Fibroblast of skin of abdomen (primary cell): ENCODE results near the gene PCNT.
"Not testable (repeated sequence)": the region's sequence is repeated elsewhere in the genome, so short reads cannot be mapped to it uniquely, and the experiment has no call there.

Experiments used
- DNase-seq: peaks from one replicate; pipeline ENCODE4 v3.0.0-alpha.2; 2013

PCNT gene

DNA sequence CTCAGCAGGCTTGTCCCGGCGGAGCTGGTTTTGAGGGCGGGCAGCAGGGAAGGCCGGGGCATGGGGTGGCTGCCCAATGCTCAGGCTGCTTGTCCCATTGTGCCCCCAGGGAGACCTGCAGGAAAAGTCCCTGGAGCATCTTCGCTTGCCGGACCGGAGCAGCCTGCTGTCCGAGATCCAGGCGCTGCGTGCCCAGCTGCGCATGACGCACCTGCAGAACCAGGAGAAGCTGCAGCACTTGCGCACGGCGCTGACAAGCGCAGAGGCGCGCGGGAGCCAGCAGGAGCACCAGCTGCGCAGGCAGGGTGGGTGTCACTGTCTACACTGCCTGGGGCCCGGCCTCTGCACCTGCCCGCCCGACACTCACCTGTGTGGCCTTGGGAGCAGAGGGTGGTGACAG is 104.3 kb downstream of the PCNT start:
- DNase-seq, result no peak

DNA sequence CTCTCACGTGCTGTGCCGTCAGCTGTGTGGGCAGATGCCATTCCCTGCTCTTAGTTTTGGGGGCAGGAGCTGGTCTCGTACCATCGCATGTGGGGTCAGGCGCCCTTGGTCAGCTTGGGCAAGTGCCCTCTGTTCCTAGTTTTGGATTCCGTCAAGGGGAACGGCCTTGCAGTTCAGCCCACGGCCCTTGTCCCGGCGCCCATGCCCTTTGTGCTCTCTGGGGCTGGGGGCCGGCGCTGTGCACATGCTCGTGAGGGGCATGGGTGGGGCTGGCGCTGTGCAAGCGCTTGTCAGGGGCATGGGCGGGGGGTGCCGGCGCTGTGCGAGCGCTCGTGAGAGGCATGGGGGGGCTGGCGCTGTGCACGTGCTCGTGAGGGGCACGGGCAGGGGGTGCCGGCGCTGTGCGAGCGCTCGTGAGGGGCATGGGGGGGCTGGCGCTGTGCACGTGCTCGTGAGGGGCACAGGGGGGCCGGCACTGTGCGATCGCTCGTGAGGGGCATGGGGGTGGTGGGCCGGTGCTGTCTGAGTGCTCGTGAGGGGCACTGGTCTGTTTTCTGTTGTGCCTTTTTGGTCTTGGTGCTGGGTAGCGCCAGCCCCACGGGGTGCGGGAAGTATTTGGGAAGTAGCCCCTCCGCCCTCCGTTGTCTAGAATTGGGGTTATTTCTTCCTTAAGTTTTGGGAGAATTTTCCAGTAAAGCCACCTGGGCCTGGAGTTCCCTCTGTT is 105.2 kb downstream of the PCNT start:
- no peak for DNase-seq

DNA sequence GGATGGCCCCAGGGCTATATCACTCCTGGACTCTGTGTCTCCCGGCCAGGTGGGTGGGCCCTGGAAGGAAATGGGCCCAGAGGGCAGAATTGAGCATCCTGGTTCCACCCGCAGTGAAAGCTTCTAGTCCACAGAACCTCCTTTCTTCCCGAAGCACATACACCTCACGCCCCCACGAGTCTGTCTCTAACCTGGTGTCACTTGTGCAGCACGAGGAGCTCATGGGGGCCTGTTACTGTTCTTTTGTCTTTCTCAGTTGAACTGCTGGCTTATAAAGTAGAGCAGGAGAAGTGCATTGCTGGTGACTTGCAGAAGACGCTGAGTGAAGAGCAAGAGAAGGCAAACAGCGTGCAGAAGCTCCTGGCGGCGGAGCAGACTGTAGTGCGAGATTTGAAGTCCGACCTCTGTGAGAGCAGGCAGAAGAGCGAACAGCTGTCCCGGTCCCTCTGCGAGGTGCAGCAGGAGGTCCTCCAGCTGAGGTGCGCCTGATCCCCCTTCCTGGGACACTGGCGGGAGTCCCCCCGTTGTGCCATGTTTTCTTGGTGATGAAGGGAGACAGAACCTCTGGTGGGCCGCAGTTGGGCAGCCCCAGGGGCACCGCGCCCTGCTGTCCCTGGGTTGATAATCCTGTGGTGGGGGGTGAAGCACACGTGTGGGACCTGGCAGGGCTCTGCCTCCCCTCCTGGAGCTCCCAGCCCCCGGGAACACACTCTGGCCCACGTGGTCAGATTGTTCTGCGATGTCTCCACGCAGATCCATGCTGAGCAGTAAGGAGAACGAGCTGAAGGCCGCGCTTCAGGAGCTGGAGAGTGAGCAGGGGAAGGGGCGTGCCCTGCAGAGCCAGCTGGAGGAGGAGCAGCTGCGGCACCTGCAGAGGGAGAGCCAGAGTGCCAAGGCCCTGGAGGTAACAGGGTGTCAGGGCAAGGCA is 106.1 kb downstream of the PCNT start:
- no peak for DNase-seq

DNA sequence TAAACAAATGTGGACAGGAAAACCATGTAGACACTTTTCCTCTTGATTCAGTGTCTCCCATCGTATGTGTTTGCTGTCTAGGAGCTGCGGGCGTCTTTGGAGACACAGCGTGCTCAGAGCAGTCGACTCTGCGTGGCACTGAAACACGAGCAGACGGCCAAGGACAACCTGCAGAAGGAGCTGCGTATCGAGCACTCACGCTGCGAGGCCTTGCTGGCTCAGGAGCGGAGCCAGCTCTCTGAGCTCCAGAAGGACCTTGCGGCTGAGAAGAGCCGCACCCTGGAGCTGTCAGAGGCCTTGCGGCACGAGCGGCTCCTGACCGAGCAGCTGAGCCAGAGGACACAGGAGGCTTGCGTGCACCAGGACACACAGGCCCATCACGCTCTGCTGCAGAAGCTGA is 107.5 kb downstream of the PCNT start:
- no peak for DNase-seq

DNA sequence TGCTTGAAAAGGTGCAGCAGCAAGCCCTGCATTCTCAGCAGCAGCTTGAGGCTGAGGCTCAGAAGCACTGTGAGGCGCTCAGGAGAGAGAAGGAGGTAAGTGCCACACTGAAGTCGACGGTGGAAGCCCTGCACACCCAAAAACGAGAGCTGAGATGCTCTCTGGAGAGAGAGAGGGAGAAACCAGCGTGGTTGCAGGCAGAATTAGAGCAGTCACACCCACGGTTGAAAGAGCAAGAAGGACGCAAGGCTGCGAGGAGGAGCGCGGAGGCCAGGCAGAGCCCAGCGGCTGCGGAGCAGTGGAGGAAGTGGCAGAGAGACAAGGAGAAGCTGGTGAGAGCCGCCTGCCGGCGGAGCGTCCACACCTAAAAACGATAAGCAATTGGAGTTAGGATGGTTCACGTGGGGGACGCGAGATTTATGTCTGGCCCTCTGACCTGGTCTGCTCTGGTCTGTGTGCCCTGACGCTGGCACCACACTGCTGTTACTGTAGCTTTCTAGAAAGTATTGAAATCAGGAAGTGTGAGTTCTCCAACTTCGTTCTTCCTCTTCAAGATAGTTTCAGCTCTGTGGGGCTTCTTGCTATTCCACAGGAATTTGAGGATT is 108.0 kb downstream of the PCNT start:
- DNase-seq, result no peak

DNA sequence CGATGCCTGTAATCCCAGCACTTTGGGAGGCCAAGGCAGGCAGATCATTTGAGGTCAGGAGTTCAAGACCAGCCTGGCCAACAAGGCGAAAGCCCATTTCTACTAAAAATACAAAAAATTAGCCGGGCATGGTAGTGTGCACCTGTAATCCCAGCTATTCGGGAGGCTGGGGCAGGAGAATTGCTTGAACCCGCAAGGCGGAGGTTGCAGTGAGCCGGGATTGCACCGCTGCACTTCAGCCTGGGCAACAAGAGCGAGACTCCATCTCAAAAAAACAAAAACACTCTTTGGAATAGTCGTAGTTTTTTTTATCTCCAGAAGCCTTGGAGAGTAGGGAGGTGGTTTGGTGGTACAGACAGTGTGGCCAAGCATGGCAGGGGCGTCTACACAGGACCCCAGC is 109.2 kb downstream of the PCNT start:
- not testable (repeated sequence) for DNase-seq

DNA sequence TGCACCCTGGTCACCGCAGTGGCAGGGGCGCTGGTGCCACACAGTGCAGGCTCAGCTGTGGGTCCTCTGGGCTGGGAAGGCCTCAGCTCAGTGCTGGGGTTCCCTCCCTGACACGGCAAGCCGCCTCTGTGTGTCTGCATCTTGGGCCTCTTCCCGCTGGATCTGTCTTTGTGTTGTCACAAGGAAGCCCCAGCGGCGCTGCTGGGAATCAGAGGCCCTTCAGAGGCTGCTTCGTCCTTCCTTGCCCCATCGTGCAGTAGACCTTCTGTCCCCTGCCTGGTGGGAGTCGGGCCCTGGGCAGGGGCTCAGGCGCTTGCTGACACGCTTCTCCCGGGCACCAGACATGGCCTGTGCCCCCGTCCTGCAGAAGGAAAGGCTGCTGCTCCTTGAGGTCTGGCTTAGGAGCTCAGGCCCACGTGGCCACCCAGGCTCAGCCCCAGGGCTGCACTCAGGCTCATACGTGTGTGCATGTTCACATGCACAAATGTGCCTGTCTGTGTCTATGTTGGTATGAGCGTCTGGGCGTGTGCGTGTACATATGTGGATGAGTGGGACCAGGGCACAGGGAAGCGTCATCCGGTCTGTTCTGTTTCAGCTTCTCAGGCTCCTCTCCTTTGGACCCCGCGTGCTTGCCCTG is 110.5 kb downstream of the PCNT start:
- no peak for DNase-seq

DNA sequence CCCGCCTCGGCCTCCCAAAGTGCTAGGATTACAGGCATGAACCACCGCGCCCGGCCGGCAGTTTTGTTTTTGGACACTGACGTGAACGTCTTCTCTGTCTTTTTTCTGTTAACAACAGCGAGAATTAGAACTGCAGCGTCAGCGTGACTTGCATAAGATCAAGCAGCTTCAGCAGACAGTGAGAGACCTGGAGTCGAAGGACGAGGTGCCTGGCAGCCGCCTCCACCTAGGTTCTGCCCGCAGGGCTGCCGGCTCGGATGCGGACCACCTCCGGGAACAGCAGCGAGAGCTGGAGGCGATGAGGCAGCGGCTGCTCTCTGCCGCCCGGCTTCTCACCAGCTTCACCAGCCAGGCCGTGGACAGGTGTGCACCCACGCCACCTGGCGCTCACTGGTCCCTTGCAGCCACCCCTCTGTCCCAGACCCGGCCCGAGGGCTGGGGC is 111.9 kb downstream of the PCNT start:
- no peak for DNase-seq

DNA sequence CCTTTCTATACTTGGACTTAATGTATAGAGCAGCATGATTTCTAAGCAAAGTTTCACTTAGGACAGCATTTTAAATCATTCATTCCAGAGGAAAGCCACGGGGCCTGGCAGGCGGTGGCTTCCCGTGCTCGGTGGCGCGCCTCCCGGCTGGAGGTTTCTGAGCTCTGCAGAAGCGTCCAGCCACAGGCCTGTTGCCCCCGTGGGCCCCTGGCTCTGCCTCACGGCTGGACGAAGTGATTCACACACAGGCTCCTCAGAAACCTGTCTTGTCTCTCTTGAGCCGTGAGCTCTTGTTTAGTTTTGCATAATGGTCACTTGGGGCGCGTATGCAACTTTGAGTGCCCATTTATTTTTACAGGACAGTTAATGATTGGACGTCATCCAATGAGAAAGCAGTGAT is 112.7 kb downstream of the PCNT start:
- no peak for DNase-seq

DNA sequence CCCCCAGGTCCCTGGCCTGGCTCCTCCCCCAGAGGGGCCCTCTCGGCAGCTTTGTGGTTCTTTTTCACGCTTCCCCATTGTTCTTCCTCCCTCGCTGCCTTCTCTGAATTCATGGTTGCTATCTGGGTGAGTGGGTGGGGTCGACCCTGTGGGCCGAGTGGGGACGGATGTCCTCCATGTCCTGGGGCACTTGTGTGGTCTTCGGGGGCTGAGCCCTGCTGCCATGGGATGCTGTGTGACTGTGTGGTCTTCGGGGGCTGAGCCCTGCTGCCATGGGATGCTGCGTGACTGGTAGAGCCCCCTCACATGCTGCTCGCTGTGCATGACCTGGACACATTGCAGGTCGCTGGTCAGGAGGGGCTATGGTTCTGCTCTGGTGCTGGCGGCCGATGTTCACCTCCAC is 113.1 kb downstream of the PCNT start:
- no peak for DNase-seq

DNA sequence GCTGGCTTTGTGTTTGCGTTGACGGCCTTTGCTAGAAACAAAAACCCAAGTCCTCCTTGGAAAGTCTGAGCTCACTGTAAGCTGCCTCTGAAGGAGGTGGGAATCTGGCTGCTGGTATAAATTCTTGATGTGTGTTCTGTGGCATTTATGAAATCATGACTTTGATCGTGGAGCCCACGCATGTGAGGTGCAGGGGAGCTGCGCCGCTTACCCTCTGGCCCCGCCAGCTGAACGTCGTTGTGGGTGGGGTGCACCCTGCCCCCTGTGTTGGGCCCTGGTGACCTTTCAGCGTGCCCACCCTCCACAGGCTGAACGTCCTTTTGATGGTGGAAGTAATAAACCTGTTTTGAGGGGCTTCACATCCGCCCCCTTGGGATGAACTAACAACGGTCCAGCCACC is 113.6 kb downstream of the PCNT start:
- no peak for DNase-seq

DNA sequence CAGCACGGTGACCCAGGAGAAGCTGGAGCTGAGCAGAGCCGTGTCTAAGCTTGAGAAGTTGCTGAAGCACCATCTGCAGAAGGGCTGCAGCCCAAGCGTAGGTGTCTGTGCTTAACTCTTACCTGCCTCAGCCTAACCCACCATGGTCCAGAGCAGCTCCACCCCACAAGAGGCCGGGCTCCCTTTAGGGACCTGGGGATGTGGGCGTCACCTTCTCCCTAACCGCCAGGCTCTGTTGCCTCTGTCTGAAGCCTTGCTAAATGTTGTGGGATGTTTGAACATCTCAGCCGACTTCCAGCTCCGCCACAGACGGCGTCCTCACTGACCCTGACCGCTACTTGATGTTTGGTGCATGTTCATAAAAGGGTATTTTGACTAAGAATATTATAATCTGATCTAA is 114.3 kb downstream of the PCNT start:
- no peak for DNase-seq

DNA sequence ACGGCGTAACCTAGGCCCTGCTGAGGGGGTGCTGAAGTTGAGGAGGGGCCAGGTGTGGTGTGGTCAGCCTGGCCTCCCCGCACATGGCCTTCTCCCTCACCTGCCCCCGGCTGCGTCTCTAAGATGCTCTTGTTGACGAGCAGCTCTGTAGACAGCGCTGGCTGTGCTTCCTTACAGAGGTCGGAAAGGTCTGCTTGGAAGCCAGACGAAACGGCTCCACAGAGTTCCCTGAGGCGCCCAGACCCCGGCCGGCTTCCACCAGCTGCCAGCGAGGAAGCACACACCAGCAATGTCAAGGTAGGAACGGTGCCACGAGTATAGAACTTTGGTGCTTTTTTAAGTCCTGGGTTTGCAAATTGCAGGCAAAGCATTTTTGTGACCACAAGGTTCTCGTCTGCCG is 116.0 kb downstream of the PCNT start:
- DNase-seq, result no peak

DNA sequence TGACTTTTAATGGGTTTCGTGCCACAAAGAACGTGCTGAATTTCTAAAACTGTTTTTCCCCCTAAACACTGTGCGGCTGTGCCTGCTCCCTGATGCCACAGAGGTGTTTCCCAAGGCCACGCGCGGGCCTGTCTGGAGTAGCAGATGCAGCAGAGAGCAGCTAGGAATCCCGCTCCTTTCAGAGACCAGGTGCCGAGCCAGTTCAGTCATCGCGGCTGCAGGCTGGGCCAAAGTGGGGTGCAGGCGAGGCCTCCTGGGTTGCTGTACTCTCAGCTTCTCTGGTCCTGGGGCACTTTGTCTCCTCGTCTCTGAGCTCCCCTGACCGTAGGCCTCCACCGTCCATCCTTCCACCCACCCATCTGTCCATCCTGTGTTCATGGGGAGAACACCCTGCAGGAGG is 117.4 kb downstream of the PCNT start:
- no peak for DNase-seq

DNA sequence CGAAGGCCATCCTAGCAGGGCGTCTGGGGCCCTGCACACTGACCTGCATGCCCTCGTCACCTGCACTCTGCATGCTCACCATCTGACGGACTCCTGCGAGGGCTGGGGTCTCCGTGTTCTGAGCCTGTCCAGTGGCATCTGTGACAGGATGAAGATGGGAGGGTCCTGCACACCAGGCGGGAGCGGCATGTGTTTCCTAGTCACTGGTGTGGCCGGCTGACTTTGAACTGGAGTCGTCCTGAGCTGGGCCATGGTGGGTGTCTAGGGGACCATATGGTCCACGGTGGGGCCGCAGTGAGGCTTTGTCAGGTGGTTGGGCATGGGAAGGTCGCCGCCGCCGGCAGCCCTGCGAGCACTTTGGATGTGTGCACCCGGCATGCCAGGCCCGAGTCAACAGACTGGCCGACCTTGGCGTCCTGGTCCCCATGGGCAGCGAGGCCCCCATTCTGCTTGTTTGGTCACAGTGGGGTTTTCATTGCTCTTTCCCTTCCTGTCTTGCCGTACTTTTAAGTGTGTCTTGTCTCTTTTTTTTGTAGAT is 118.1 kb downstream of the PCNT start:
- DNase-seq, result no peak

DNA sequence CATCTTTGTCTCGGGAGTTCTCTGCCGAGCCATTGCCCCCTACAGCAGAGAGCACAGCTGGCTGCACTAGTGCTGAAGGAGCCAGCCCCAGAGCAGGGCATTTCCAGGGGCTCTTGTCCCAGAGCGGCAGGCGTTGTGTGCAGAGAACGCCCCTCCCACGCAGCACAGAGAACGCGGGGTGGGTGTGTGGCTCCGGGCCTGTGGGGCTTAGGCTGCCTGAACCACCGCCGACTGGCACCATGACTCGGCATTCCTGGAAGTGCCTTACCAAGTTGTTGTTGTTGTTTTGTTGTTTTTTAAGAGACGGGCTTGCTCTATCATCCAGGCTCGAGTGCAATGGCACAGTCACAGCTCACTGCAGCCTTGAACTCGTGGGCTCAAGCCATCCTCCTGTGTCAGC is 119.0 kb downstream of the PCNT start:
- DNase-seq, result no peak

DNA sequence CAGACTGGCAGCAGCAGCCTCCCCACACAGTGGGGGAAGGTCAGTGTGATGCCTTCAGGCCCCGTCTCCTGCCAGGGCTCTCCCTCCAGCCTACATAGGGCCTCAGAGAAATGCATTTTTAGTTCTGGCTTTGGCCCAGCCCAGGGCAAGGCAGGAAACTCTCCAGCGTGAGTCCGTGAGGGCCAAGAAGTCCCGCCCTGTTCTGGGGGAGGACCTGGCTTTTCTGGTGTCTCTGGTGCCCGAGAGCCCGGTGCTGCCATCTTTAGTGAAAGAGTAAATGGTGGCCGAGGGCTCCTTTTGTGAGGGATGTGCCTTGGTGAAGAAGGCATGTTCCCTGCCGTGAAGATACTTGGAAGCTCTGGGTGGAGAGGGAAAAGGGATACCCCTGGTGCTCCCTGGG is 120.0 kb downstream of the PCNT start:
- DNase-seq, result no peak

DNA sequence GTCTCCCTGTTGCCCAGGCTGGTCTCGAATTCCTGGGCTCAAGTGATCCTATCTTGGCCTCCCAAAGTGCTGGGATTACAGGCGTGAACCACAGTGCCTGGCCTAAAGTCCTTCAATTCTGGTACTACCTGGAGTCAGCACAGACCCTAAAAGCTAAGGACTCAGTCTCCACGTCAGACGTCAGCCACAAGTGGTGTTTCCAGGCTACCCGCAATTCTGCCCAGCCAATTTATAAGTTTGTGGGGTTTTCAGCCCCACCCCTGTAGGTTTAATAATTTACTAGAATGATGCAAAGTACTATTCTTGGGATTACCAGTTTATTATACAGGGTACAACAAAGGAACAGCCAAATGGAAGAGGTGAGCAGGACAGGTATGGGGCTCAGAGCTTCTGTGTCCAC is 124.2 kb downstream of the PCNT start:
- DNase-seq, result no peak

DNA sequence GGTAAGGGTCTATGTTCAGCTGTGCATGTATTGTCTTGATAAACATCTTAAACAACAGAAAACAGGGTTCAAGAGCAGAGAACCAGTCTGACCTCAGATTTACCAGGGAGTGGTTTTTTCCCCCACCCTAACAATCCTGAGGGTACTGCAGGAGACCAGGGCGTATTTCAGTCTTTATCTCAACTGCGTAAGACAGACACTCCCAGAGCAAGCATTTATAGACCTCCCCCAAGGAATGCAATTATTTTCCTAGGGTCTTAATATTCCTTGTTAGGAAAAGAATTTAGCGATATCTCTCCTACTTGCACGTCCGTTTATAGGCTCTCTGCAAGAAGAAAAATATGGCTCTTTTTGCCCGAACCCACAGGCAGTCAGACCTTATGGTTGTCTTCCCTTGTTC is 124.9 kb downstream of the PCNT start:
- not testable (repeated sequence) for DNase-seq

DNA sequence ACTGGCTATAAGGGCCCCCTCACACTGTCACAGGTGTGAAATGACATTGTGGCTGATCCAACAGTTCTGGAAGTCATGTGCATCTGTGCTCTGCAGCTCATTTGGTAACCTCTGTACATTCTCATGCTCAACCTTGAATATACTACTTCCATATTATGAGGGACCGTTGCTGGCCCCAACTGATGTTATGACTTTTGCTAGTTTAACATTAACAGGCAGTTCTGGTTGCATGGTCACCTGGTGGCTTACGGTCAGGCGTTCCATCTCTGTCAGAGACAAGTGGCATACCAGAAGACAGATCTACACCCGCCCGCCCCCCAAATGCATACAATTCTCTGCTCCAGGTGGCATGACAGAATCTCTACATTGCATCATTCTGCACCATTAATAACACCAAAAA is 128.8 kb downstream of the PCNT start:
- DNase-seq, result no peak

DNA sequence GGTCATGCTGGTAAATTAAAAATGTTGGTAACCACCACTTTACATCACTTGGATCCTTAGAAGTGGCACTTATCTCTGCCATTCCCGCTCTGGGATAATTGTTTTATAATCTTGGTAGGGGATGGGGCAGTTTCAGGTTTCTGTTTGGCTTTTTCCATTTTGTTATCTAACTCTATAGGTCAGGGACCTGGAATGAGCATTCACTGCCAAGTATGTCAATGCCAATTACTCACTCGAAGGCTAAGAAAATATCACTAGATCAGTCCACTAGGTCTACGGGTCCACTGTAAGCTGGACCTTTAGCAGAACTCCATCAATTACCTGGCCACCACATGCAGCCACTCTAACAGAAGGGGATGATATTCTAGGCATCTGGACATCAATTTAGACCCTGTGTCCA is 130.2 kb downstream of the PCNT start:
- DNase-seq, result no peak

DNA sequence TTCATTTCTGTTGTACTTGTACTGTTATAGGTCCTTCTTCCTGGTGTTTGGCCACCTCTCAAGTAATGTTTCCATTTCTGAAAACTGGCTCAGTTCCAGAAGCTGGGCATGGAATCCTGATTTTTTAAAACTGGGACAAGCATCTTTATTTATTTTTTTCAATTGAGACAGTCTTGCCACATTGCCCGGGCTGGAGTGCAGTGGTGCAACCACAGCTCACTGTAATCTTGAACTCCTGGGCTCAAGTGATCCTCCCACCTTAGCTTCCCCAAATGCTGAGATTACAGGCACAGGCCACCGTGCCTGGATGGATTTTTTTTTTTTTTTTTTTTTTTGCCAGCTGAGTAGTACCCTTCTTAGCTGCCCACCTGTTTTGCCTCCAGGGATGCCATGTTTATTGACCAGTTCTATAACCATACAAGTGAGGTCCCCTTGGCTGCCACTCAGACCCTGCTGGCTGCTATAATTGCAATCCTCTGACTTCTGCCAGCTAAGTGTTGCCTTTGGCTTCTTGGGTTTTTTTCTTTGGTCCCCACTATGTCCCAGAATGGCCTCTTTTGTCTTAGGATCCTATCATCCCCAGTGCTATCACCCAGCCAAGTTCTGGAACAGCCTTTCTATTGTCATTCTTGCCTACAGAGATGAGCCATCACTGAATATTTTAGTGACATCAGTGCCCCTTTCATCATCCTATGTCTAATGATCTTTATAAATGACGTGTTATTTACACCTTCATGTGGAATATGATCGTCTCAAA is 130.9 kb downstream of the PCNT start:
- no peak for DNase-seq
